ENCODE results near the gene PAQR9. TPM values are rescaled to one million over a fixed set of nuclear protein-coding genes. Genes with fewer than 3 reads are reported as not detected.

PAQR9 gene
- total RNA-seq, 1 donor from 2014 or later, result 2.5 TPM

DNA sequence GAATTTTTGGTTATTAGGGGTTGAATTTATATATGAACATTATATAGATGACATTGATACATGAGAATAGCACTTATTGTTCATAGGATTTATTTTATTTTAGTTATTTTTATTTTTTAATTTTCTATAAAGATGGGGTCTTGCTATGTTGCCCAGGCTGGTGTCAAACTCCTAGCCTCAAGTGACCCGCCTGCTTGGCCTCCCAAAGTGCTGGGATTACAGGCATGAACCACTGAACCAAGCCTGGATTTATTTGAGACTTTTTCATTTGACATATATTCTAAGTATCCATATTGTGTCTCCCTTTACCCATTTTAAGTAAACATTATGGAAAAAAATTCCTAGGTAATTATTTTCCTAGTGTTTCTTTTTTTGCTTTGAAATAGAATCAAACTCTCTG, 12.5 kb downstream of the PAQR9 start:
- no peaks in the 10 kb centered on the region for H3K9me3 Mint-ChIP-seq (ENCODE audit: low read depth)
- TF ChIP-seq, protein P1, sequence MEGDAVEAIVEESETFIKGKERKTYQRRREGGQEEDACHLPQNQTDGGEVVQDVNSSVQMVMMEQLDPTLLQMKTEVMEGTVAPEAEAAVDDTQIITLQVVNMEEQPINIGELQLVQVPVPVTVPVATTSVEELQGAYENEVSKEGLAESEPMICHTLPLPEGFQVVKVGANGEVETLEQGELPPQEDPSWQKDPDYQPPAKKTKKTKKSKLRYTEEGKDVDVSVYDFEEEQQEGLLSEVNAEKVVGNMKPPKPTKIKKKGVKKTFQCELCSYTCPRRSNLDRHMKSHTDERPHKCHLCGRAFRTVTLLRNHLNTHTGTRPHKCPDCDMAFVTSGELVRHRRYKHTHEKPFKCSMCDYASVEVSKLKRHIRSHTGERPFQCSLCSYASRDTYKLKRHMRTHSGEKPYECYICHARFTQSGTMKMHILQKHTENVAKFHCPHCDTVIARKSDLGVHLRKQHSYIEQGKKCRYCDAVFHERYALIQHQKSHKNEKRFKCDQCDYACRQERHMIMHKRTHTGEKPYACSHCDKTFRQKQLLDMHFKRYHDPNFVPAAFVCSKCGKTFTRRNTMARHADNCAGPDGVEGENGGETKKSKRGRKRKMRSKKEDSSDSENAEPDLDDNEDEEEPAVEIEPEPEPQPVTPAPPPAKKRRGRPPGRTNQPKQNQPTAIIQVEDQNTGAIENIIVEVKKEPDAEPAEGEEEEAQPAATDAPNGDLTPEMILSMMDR (IDR thresholded peaks at IDR 0.05; ENCODE audit: unreplicated experiment), result no peak

DNA sequence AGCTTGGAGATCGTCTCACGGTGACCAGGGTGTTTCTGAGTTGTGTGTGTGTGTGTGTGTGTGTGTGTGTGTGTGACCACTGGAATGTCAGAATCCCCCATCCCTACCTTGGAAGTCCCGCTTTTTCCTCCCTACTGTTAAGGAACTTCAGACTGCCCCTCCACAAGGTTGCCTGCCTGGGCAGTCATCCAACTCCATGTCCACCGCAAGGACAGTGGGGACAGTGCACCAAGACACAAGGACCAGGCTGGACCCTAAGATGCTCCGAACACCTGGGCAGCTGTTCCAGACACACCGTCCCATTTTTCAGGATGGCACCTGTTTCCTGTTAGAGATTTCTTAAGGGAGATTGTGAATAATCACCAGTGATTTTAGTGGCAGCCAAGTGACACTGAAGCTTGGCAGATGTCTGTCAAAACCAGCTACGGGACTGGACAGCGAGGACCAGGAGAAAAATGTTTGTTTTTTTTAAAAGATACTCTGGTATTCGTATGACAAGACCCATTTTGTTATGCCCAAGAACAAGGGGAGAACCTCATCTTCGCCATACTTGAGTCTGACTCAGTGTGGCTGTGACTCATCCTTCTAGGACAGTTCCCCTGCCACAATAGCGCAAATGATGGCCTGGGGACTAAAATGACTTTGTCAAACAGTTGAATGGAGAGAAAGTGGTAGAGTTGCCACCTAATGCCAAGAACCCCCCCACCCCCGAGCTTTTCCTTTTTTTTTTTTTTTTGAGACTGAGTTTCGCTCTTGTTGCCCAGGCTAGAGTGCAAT, 15.5 kb downstream of the PAQR9 start:
- TF ChIP-seq, protein P1 (IDR thresholded peaks at IDR 0.05; ENCODE audit: unreplicated experiment), result no peak
- Mint-ChIP-seq H3K27me3 (peaks cover 47% of the 10 kb centered on the region), H3K9me3 (ENCODE audit: low read depth) (no peaks in the 10 kb centered on the region), H3K4me1 (ENCODE audit: low read depth) (peaks cover 1% of the 10 kb centered on the region), H3K27ac (no peak overlapping the region), H3K4me3 (ENCODE audit: low read depth) (no peak overlapping the region), H3K36me3 (ENCODE audit: insufficient read depth) (no peaks in the 10 kb centered on the region)
- no peak for DNase-seq (ENCODE audit: low spot score, unreplicated experiment)

More for the DNA sequence above, 12.5 kb downstream of the PAQR9 start:
- no peak overlapping the region for H3K4me3 Mint-ChIP-seq (ENCODE audit: low read depth)
- H3K4me1 Mint-ChIP-seq (ENCODE audit: low read depth), result no peaks in the 10 kb centered on the region
- H3K36me3 Mint-ChIP-seq (ENCODE audit: insufficient read depth), result no peaks in the 10 kb centered on the region
- no peak overlapping the region for H3K27ac Mint-ChIP-seq
- DNase-seq (ENCODE audit: low spot score, unreplicated experiment), result no peak
- H3K27me3 Mint-ChIP-seq, result peaks cover 53% of the 10 kb centered on the region

DNA sequence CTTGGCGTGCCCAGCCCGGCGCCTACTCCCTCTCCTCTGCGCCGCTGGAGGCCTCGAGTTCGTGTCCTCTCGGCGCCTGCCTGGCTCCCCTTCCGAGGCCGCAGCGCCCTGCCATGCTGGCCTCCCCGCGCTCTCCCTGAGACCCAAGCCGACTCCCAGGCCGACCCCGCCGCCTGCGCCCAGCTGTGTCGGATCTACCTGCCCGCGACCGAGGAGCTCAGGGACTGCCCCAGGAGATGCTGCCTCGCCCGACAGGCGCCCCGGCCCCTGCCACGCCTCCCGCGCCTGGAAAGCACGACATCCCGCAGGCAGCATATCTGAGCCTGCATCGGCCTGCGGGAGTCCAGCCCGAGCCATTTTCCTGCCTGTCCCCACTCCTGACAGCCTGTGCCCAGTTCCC, 16.1 kb downstream of the PAQR9 start:
- Mint-ChIP-seq H3K9me3 (ENCODE audit: low read depth) (no peaks in the 10 kb centered on the region), H3K27ac (no peak overlapping the region), H3K36me3 (ENCODE audit: insufficient read depth) (no peaks in the 10 kb centered on the region), H3K4me3 (ENCODE audit: low read depth) (no peak overlapping the region), H3K4me1 (ENCODE audit: low read depth) (peaks cover 1% of the 10 kb centered on the region), H3K27me3 (peaks cover 44% of the 10 kb centered on the region)
- TF ChIP-seq, protein P1 (IDR thresholded peaks at IDR 0.05; ENCODE audit: unreplicated experiment), result no peak
- DNase-seq (ENCODE audit: low spot score, unreplicated experiment), result no peak

DNA sequence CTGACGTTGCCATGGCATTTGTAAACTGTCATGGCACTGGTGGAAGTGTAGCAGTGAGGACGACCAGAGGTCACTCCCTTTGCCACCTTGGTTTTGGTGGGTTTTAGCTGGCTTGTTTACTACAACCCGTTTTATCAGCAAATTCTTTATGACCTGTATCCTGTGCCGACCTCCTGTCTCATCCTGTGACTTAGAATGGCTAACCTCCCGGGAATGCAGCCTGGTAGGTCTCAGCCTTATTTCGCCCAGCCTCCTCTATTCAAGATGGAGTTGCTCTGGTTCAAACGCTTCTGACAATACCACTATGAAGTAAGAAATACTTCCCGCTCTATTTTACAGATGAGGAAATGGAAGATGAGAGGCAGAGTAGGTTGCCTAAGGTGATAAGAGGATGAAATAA, 16.6 kb downstream of the PAQR9 start:
- no peak for DNase-seq (ENCODE audit: low spot score, unreplicated experiment)
- Mint-ChIP-seq H3K27me3 (peaks cover 45% of the 10 kb centered on the region), H3K27ac (no peak overlapping the region), H3K36me3 (ENCODE audit: insufficient read depth) (no peaks in the 10 kb centered on the region), H3K4me3 (ENCODE audit: low read depth) (no peak overlapping the region), H3K4me1 (ENCODE audit: low read depth) (peaks cover 6% of the 10 kb centered on the region), H3K9me3 (ENCODE audit: low read depth) (no peaks in the 10 kb centered on the region)
- TF ChIP-seq, protein P1 (IDR thresholded peaks at IDR 0.05; ENCODE audit: unreplicated experiment), result no peak

DNA sequence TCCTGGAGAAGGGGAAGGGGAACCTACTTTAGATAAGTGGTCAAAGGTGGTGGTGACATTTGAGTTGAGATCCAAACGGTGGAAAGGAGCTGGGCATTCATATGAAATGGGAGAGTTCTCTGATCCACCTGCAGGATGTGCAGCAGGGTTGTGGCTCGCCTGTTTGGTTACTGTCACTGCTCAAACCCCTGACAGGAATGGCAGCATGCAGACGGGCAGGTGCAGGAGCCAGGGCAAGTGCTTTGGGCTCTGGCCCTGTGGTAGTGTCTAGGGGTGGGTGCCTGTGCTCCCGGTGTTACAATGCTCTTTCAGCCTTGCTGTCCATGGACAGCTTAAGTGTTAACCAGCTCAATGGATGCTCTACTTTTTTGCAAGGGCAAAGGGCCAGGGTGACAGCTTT, 18.5 kb downstream of the PAQR9 start:
- Mint-ChIP-seq H3K4me1 (ENCODE audit: low read depth) (peaks cover 20% of the 10 kb centered on the region), H3K27ac (no peak overlapping the region), H3K36me3 (ENCODE audit: insufficient read depth) (no peaks in the 10 kb centered on the region), H3K27me3 (peaks cover 43% of the 10 kb centered on the region), H3K9me3 (ENCODE audit: low read depth) (no peaks in the 10 kb centered on the region), H3K4me3 (ENCODE audit: low read depth) (no peak overlapping the region)
- TF ChIP-seq, protein P1 (IDR thresholded peaks at IDR 0.05; ENCODE audit: unreplicated experiment), result no peak
- no peak for DNase-seq (ENCODE audit: low spot score, unreplicated experiment)

Measured in progenitor cell of endocrine pancreas (in vitro differentiated cells).